IPS-15b (cell line): ENCODE results near the gene EMC8.
"Not testable (repeated sequence)": the region's sequence is repeated elsewhere in the genome, so short reads cannot be mapped to it uniquely, and the experiment has no call there.

Source experiments
- H3K27me3 ChIP-seq: one replicate; pipeline ENCODE4 v1.6.1; 2013; ENCODE audit warnings: low read length; ENCODE audit not compliant: control insufficient read depth, insufficient read depth
- H3K36me3 ChIP-seq: one replicate; pipeline ENCODE4 v1.6.1; 2013; ENCODE audit warnings: low read length; ENCODE audit not compliant: control insufficient read depth, insufficient read depth
- H3K4me1 ChIP-seq: one replicate; pipeline ENCODE4 v1.6.1; 2013; ENCODE audit warnings: mild to moderate bottlenecking, low read length; ENCODE audit not compliant: control insufficient read depth, insufficient read depth
- H3K4me3 ChIP-seq: one replicate; pipeline ENCODE4 v1.5.1; 2013; ENCODE audit warnings: low read depth, low read length
- H3K9ac ChIP-seq: one replicate; pipeline ENCODE4 v1.6.1; 2013; ENCODE audit warnings: low read depth, mild to moderate bottlenecking, low read length
- H3K9me3 ChIP-seq: one replicate; pipeline ENCODE4 v1.6.1; 2013; ENCODE audit warnings: mild to moderate bottlenecking, low read length; ENCODE audit not compliant: control insufficient read depth, insufficient read depth

The EMC8 gene

DNA sequence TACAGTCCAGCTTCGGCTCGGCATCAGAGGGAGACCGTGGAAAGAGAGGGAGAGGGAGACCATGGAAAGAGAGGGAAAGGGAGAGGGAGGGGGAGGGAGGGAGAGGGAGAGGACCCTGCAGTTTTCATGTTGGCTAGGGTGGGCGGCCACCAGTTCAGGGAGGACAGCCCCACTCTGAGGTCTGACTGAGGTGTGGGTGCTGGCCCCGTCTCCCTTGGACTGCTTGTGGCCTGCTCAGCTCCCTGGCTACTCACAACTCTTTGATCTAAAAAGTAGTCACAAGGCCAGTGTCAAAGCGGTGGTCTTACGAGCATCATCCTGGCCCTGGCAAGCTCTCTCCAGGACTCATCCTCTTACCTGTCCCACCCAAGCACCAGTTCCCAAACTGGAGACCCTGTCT, 9.6 kb upstream of the EMC8 start:
- Histone ChIP-seq H3K36me3 (peaks cover 24% of the 10 kb centered on the region), H3K27me3 (peaks cover 8% of the 10 kb centered on the region), H3K9ac (no peak overlapping the region)

GRCh38 chr16:85808104-85808503, 8.8 kb upstream of the EMC8 start:
- not testable (repeated sequence) for H3K4me3 ChIP-seq, H3K9ac ChIP-seq, H3K4me1 ChIP-seq

More for the DNA sequence above, 9.6 kb upstream of the EMC8 start:
- Histone ChIP-seq H3K4me3 (no peak overlapping the region), H3K4me1 (no peaks in the 10 kb centered on the region), H3K9me3 (no peaks in the 10 kb centered on the region)

GRCh38 chr16:85807340-85807739, 8.0 kb upstream of the EMC8 start:
- not testable (repeated sequence) for H3K9me3 ChIP-seq, H3K4me1 ChIP-seq
- peaks cover 33% of the 10 kb centered on the region for H3K36me3 ChIP-seq

More at GRCh38 chr16:85808104-85808503, 8.8 kb upstream of the EMC8 start:
- H3K9me3 ChIP-seq, H3K27me3 ChIP-seq: not testable (repeated sequence)
- peaks cover 28% of the 10 kb centered on the region for H3K36me3 ChIP-seq

DNA sequence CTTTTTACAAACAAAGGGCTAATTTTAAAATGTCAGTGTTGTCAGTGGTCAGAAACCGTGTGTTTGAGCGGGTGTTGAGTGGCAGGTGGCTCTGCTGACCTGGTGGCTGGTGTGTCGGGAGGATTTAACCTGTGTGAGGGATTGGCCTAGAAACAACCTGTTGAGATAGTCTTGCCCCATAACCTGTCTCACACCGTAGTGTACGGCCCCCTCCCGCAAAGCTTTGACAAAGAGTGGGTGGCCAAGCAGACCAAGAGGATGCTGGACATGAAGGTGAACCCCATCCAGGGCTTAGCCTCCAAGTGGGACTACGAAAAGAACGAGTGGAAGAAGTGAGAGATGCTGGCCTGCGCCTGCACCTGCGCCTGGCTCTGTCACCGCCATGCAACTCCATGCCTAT, 7.2 kb upstream of the EMC8 start:
- Histone ChIP-seq H3K4me3 (no peak overlapping the region), H3K9me3 (no peaks in the 10 kb centered on the region), H3K36me3 (peaks cover 41% of the 10 kb centered on the region), H3K27me3 (peaks cover 1% of the 10 kb centered on the region), H3K4me1 (no peaks in the 10 kb centered on the region), H3K9ac (no peak overlapping the region)

More at GRCh38 chr16:85807340-85807739, 8.0 kb upstream of the EMC8 start:
- H3K4me3 ChIP-seq, H3K9ac ChIP-seq, H3K27me3 ChIP-seq: not testable (repeated sequence)

GRCh38 chr16:85805442-85806045, 6.2 kb upstream of the EMC8 start:
- no peak overlapping the region for H3K9ac ChIP-seq
- H3K4me3 ChIP-seq, result no peak overlapping the region
- H3K27me3 ChIP-seq, result no peaks in the 10 kb centered on the region
- H3K9me3 ChIP-seq, result no peaks in the 10 kb centered on the region
- H3K36me3 ChIP-seq, result peaks cover 43% of the 10 kb centered on the region
- no peaks in the 10 kb centered on the region for H3K4me1 ChIP-seq

- Histone ChIP-seq H3K36me3 (peaks cover 43% of the 10 kb centered on the region), H3K4me1 (no peaks in the 10 kb centered on the region), H3K4me3 (no peak overlapping the region), H3K9ac (no peak overlapping the region), H3K27me3 (no peaks in the 10 kb centered on the region), H3K9me3 (no peaks in the 10 kb centered on the region)
Measured at GRCh38 chr16:85803570-85803969, 4.2 kb upstream of the EMC8 start.

GRCh38 chr16:85800321-85800669, 951 bp upstream of the EMC8 start:
- Histone ChIP-seq H3K4me3 (peak overlapping the region; percentile 97), H3K9ac (peak overlapping the region; percentile 73), H3K9me3 (no peaks in the 10 kb centered on the region), H3K4me1 (peaks cover 3% of the 10 kb centered on the region), H3K27me3 (no peaks in the 10 kb centered on the region), H3K36me3 (peaks cover 38% of the 10 kb centered on the region)

DNA sequence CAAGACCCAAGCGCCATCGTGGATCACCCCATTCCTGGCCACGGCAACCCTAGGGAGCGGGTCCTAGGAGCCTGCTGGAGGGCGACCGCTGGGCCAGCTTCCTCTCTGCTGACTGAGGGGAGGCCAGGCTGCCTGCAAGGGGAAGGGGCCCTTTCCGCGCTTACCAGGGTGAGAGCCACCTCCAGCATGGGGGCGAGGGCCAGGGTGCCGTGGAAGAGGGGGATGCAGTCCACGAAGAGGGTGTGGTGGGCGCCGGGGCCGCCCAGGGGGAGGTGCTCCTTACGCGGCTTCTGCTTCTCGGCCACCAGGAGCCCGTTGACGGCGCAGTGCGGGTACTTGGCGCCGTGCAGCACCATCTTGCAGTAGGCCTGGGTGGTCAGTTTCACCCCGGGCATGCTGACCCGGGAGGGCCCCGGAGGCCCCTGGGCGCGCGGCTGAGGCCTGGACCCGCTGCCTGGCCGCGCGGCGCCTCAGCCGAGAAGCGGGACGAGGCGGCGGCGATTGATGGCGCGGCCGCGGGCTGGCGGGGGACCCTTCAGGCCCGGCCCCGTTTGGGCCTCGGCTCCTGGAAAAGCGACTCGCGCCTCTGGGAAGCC, 345 bp downstream of the EMC8 start:
- Histone ChIP-seq H3K4me3 (peak overlapping the region; percentile 97), H3K36me3 (peaks cover 32% of the 10 kb centered on the region)

DNA sequence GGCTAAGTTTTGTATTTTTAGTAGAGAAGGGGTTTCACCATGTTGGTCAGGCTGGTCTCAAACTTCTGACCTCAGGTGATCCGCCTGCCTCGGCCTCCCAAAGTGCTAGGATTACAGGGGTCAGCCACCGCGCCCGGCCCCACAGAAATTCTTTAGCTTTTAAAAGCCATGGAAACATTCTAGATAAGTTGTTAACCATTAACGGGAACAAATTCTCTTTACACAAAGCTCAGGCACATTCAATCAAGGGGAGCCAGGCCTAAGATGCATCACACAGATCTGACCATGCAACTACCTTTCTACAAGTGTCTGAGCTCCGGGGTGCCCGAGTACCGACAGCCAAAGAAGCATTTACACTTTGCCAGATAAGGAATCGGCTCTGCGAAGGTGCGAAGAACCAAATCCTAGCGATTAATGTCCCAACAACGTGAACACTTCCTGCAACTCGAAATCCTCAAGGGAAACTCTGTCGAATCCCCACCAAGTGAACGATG, 1.0 kb downstream of the EMC8 start:
- no peaks in the 10 kb centered on the region for H3K9me3 ChIP-seq
- peak overlapping the region; percentile 97 for H3K4me3 ChIP-seq
- H3K9ac ChIP-seq, result peak overlapping the region; percentile 91
- no peaks in the 10 kb centered on the region for H3K27me3 ChIP-seq
- peaks cover 28% of the 10 kb centered on the region for H3K36me3 ChIP-seq
- peaks cover 3% of the 10 kb centered on the region for H3K4me1 ChIP-seq

More for the DNA sequence above, 345 bp downstream of the EMC8 start:
- peaks cover 3% of the 10 kb centered on the region for H3K4me1 ChIP-seq
- no peaks in the 10 kb centered on the region for H3K27me3 ChIP-seq
- H3K9me3 ChIP-seq, result no peaks in the 10 kb centered on the region
- peak overlapping the region; percentile 91 for H3K9ac ChIP-seq

- no peak overlapping the region for H3K4me3 ChIP-seq
- H3K9ac ChIP-seq, result no peak overlapping the region
- peaks cover 3% of the 10 kb centered on the region for H3K4me1 ChIP-seq
- H3K27me3 ChIP-seq, result no peaks in the 10 kb centered on the region
- no peaks in the 10 kb centered on the region for H3K9me3 ChIP-seq
- H3K36me3 ChIP-seq, result peaks cover 20% of the 10 kb centered on the region
Measured at GRCh38 chr16:85796599-85796998, 2.7 kb downstream of the EMC8 start.

DNA sequence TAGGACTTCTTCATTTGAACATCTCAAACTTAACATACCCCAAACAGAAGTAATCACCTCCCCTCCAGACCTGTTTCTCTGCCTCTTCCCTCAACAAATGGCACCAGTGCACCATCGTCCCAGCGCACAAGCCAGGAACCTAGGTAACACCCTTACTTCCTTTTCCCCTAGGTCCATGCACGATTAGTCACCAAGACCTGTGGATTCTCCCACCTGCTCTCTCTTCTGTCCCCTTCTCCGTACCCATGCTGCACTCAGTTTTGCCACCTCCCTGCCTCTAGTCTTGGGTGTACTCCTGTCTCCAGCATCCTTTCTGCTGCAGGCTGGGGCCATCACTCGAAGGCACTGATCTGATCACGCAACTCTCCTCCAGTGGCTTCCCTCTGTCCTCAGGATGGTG, 3.2 kb downstream of the EMC8 start:
- no peaks in the 10 kb centered on the region for H3K9me3 ChIP-seq
- no peak overlapping the region for H3K9ac ChIP-seq
- no peak overlapping the region for H3K4me3 ChIP-seq
- H3K36me3 ChIP-seq, result peaks cover 18% of the 10 kb centered on the region
- no peaks in the 10 kb centered on the region for H3K27me3 ChIP-seq
- peaks cover 3% of the 10 kb centered on the region for H3K4me1 ChIP-seq

GRCh38 chr16:85794696-85795095, 4.6 kb downstream of the EMC8 start:
- Histone ChIP-seq H3K9me3 (no peaks in the 10 kb centered on the region), H3K36me3 (peaks cover 18% of the 10 kb centered on the region), H3K9ac (no peak overlapping the region), H3K27me3 (no peaks in the 10 kb centered on the region), H3K4me1 (peaks cover 3% of the 10 kb centered on the region), H3K4me3 (no peak overlapping the region)
